Body of pancreas (tissue), 4 donors: Measurements from ENCODE around the gene NEIL1. TPM values are rescaled to one million over a fixed set of nuclear protein-coding genes. Genes with fewer than 3 reads are reported as not detected.
A peak's percentile ranks its signal among the peaks of the same experiment; 100 is the strongest.
"Not testable (repeated sequence)": the region's sequence is repeated elsewhere in the genome, so short reads cannot be mapped to it uniquely, and the experiment has no call there.

Experiments used
- ATAC-seq: fragments of 150-250 bp; one replicate; pipeline ENCODE4 v1.9.1; 2016
- DNase-seq, 4 donors: peaks; one replicate each; pipeline ENCODE4 v3.0.0-alpha.2; 2019
- H3K27ac ChIP-seq, 4 donors: fragments of 200-600 bp; sonication (generic); 1 replicate in 3 of 4; 2 replicates in 1 of 4; pipeline versions ENCODE4 v1.5.1 to v1.6.1; 2016 to 2019; ENCODE audit warnings: mild to moderate bottlenecking in 1 of 4, mixed read lengths in 1 of 4, moderate library complexity in 1 of 4
- H3K27me3 ChIP-seq, 2 donors: fragments of 200-600 bp; sonication (generic); one replicate each; pipeline ENCODE4 v1.6.0; 2016; ENCODE audit warnings: mild to moderate bottlenecking in 1 of 2
- H3K36me3 ChIP-seq, 2 donors: fragments of 200-600 bp; sonication (generic); replicated peaks in 1 of 2; 2 replicates each; pipeline ENCODE4 v1.5.1; 2016; ENCODE audit warnings: low read depth in 2 of 2; ENCODE audit not compliant: insufficient read depth in 1 of 2
- H3K4me1 ChIP-seq: fragments of 200-600 bp; sonication (generic); one replicate; pipeline ENCODE4 v1.6.0; 2016
- H3K4me3 ChIP-seq, 2 donors: fragments of 200-600 bp; sonication (generic); 1 replicate in 1 of 2; 2 replicates in 1 of 2; pipeline ENCODE4 v1.5.1; 2016 to 2019
- H3K9me3 ChIP-seq, 3 donors: fragments of 200-600 bp; sonication (generic); 1 replicate in 2 of 3; 2 replicates in 1 of 3; pipeline ENCODE4 v1.5.1; 2016
- POLR2A ChIP-seq, 3 donors: fragments of 450-650 bp; IDR thresholded peaks; one replicate each; pipeline ENCODE4 v1.6.1; 2016; ENCODE audit warnings: antibody characterized with exemption in 3 of 3, mild to moderate bottlenecking in 2 of 3
- WGBS, 2 donors: methylation state at CpG; one replicate each; pipeline ENCODE4 v1.1.5; 2017; 5-methylcytosine and 5-hydroxymethylcytosine counted together
- intact Hi-C: fragments of 100-400 bp; cut with DNase I; formaldehyde crosslinking; loops from one replicate; pipeline ENCODE4 v1.15.1; 2023
- total RNA-seq, 2 donors: library from RNA; depleted of rRNA; stranded (reverse); fragments of >200 nt; gene quantifications; one replicate each; pipeline ENCODE4 v1.1.0, GENCODE V29; 2016
- TF ChIP-seq, protein P1 (sequence below), 7 experiments: fragments of 450-650 bp in 4 of 7; fragments of 200-600 bp in 3 of 7; sonication (generic) in 3 of 7; IDR thresholded peaks; one replicate each; pipeline ENCODE4 v1.5.1; 2016 to 2019; ENCODE audit warnings: antibody characterized with exemption in 7 of 7

NEIL1 gene
- total RNA-seq, 2 donors from 2014 or later, result 79.1 to 112 TPM

DNA sequence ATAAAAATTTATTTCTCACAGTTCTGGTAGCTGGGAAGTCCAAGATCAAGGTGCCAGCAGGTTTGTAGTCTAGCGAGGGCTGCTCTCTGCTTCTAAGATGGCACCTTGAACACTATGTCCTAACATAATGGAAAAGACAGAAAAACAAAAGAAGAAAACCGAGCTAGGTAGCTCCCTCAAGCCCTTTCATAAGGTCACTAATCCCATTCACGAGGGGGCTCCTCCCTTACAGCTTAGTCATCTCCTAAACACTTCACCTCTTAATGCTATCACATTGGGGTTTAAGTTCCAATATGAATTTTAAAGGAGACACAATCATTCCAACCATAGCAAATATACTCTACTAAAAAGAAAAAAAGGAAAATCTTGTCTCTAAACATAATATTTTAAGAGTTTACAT is 40.7 kb upstream of the NEIL1 start:
- WGBS, 2 donors, result 44 to 57% methylated on average over 3 of the region's 3 CpGs
- TF ChIP-seq, protein P1, sequence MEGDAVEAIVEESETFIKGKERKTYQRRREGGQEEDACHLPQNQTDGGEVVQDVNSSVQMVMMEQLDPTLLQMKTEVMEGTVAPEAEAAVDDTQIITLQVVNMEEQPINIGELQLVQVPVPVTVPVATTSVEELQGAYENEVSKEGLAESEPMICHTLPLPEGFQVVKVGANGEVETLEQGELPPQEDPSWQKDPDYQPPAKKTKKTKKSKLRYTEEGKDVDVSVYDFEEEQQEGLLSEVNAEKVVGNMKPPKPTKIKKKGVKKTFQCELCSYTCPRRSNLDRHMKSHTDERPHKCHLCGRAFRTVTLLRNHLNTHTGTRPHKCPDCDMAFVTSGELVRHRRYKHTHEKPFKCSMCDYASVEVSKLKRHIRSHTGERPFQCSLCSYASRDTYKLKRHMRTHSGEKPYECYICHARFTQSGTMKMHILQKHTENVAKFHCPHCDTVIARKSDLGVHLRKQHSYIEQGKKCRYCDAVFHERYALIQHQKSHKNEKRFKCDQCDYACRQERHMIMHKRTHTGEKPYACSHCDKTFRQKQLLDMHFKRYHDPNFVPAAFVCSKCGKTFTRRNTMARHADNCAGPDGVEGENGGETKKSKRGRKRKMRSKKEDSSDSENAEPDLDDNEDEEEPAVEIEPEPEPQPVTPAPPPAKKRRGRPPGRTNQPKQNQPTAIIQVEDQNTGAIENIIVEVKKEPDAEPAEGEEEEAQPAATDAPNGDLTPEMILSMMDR (IDR thresholded peaks at IDR 0.05), result no peak
- TF ChIP-seq POLR2A (IDR thresholded peaks at IDR 0.05), result no peak
- H3K27ac ChIP-seq, result no peak overlapping the region
- ATAC-seq (no peak), DNase-seq (no peak)
- H3K4me3 ChIP-seq, result no peak overlapping the region
- intact Hi-C loops, result loop anchor here (10.0 kb wide), 2 partner anchors 71 to 271 kb away; no protein-coding TSS in a partner anchor
- H3K27me3 ChIP-seq, result peaks cover 0 to 4% of the 10 kb centered on the region in 2 donors
- no peaks in the 10 kb centered on the region for H3K9me3 ChIP-seq
- no peaks in the 10 kb centered on the region for H3K4me1 ChIP-seq
- no peaks in the 10 kb centered on the region for H3K36me3 ChIP-seq

DNA sequence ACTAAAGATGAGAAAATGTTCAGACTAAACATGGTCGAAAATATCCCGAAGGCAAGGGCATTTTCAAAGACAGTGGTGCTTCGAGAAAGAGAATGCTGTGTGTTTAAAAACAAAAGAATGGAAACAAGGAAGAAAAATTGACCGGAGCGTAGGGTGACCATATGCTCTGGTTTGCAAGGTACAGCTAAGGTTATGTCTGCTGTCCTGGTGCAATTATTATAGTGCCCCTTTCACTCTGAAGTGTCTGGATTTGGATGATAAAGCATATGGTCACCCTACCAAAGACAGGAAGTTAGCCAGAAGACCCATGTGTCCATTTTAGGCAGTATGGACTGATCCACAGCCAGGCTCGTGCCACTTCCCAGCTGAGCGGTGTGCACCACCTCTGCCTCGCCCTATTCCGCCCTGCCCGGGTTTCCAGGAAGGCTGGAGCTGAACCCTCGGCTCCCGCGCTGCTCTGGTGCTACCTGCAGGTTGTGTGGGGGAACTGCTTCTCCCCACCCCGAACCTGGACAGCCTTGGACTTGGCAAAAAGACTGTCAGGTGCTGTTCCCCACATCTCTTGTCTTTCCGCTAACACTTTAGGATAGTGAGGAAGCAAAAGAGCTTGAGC is 39.0 kb upstream of the NEIL1 start:
- ATAC-seq, result peak; percentile 92
- no peaks in the 10 kb centered on the region for H3K9me3 ChIP-seq
- intact Hi-C loops, result loop anchor here (10.0 kb wide), 2 partner anchors 73 to 273 kb away; no protein-coding TSS in a partner anchor
- no peak overlapping the region for H3K27ac ChIP-seq
- peak; percentile 64 to 82 (median 72) for DNase-seq
- TF ChIP-seq POLR2A (IDR thresholded peaks at IDR 0.05), result no peak
- TF ChIP-seq, protein P1 (IDR thresholded peaks at IDR 0.05), result peak; percentile 29 to 84 (median 62)
- no peak overlapping the region for H3K4me3 ChIP-seq
- WGBS, 2 donors, result 28 to 53% methylated on average over 7 to 15 of the region's 15 CpGs
- H3K4me1 ChIP-seq, result no peaks in the 10 kb centered on the region
- peaks cover 0 to 4% of the 10 kb centered on the region in 2 donors for H3K27me3 ChIP-seq
- H3K36me3 ChIP-seq, result no peaks in the 10 kb centered on the region

DNA sequence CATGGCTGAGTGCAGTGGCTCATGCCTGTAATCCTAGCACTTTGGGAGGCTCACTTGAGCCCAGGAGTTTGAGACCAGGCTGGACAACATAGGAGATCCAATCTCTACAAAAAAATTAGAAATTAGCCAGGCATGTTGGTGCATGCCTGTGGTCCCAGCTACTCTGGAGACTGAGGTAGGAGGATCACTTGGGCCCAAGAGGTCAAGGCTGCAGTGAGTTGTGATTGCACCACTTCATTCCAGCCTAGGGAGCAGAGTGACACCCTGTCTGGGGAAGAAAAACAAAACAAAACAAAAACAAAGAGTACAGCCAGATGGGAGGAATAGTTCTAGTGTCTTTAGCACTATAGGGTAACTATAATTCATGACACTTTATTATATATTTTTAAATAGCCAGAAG is 37.1 kb upstream of the NEIL1 start:
- no peak overlapping the region for H3K4me3 ChIP-seq
- DNase-seq (no peak), ATAC-seq (no peak)
- TF ChIP-seq POLR2A (IDR thresholded peaks at IDR 0.05), result no peak
- TF ChIP-seq, protein P1 (IDR thresholded peaks at IDR 0.05), result no peak
- H3K27ac ChIP-seq, result no peak overlapping the region
- no peaks in the 10 kb centered on the region for H3K4me1 ChIP-seq
- no peaks in the 10 kb centered on the region for H3K36me3 ChIP-seq
- H3K27me3 ChIP-seq, result peaks cover 0 to 4% of the 10 kb centered on the region in 2 donors
- H3K9me3 ChIP-seq, result no peaks in the 10 kb centered on the region
- intact Hi-C loops, result loop anchor here (10.0 kb wide), 2 partner anchors 75 to 275 kb away; no protein-coding TSS in a partner anchor

DNA sequence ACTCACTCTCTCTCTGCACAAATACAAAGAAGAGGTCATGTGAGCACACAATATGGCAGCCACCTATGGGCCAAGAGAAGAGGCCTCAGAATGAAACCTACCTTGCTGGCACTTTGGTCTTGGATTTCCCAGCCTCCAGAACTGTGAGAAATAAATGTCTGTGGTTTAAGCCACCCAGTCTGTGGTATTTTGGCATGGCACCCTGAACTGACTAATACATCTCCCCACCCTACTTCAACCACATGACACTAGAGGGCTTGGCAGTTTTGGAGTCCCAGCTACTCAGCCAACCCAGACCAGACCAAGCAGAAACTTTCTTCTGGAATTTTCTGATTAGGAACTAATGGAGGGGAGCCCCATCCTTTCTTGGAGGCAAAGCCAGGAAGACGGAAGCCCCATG is 34.3 kb upstream of the NEIL1 start:
- intact Hi-C loops, H3K27me3 ChIP-seq, H3K27ac ChIP-seq, H3K36me3 ChIP-seq, H3K4me3 ChIP-seq, DNase-seq, H3K9me3 ChIP-seq, H3K4me1 ChIP-seq, ATAC-seq: not testable (repeated sequence)
- 89 to 100% methylated on average over 1 of the region's 1 CpG for WGBS, 2 donors

DNA sequence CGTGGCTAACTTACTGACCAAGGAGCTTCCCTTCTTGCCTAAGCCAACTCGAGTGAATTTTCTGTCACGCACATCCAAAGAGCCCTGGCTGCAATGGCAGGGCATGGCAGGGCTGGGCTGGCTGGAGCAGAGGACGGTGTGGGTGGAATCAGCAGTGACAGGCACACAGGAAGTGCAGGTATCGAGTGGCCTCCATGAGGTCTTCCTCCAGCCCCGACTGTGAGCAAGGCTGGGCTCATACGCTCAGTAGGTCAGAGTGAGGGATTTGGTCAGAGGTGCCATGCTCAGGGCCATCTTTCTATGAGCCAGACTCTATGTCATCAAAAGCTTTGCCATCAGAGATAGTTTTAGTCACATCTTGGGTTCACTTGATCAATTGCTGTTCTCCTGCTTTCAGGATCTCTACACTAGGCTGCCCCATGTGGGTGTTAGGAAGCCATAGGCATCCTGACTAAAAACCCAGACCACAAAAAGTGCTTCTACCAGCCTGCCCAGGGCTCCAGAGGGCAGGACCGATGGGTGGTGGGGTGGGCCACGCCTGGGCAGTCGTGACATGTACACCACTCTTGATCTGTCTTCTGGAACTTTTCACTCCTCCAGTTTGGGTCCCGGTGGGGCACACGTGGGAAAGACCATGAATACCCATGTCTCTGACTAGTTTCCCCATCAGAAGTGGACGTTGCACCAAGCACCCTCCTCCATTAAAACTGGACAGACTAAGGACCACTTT is 33.6 kb upstream of the NEIL1 start:
- no peak overlapping the region for H3K4me3 ChIP-seq
- TF ChIP-seq, protein P1 (IDR thresholded peaks at IDR 0.05), result no peak
- no peak for TF ChIP-seq POLR2A (IDR thresholded peaks at IDR 0.05)
- WGBS, 2 donors, result 57 to 75% methylated on average over 4 to 13 of the region's 13 CpGs
- H3K4me1 ChIP-seq, result no peaks in the 10 kb centered on the region
- DNase-seq, result no peak
- H3K36me3 ChIP-seq, result no peaks in the 10 kb centered on the region
- no peaks in the 10 kb centered on the region for H3K9me3 ChIP-seq
- H3K27ac ChIP-seq, result no peak overlapping the region
- ATAC-seq, result no peak
- intact Hi-C loops, result no loop called here
- H3K27me3 ChIP-seq, result peaks cover 0 to 4% of the 10 kb centered on the region in 2 donors
